Measurements from ENCODE around the gene LY6G6C. TPM values are rescaled to one million over a fixed set of nuclear protein-coding genes. Genes with fewer than 3 reads are reported as not detected.

LY6G6C gene
- total and polyA plus RNA-seq, 2 of the 4 experiments (the other 2 are of a cell fraction): not detected

- no peak overlapping the region for H3K9ac ChIP-seq (ENCODE audit: low read depth, low read length)
- no peak overlapping the region for H4K8ac ChIP-seq (ENCODE audit: low read depth in 2 of 2, low read length in 2 of 2)
- ATAC-seq (ENCODE audit: low read depth) (no peak), DNase-seq (no peak)
- H3K56ac ChIP-seq (ENCODE audit: extremely low read depth, insufficient read depth, low read length): no peak overlapping the region
- H2AFZ ChIP-seq (replicated peaks; ENCODE audit: low read length, poor library complexity): no peak overlapping the region
- H3K4me2 ChIP-seq (ENCODE audit: low read depth, low read length): no peak overlapping the region
- TF ChIP-seq RFX5 (IDR thresholded peaks at IDR 0.05; ENCODE audit: low read depth, low read length) (no peak), NFE2L2 (IDR thresholded peaks at IDR 0.05; ENCODE audit: low read depth, low read length) (no peak)
- H3K36me3 ChIP-seq (ENCODE audit: control insufficient read depth, insufficient read depth, low read length): peaks cover 20% of the 10 kb centered on the region
- no peak overlapping the region for H2AK5ac ChIP-seq (ENCODE audit: low read depth, low read length)
- 98% methylated on average over 7 of the region's 25 CpGs; no CpG with 5 or more reads in 1 of the 2 experiments for WGBS, 2 experiments (ENCODE audit: extremely low coverage in 2 of 2, insufficient read length in 1 of 2)
- H3K4ac ChIP-seq (ENCODE audit: low read depth, low read length): no peak overlapping the region
- peaks cover 0 to 18% of the 10 kb centered on the region in 2 experiments; a peak in 2 of 4 replicates for H3K79me1 ChIP-seq (ENCODE audit: low read depth in 1 of 2, low read length in 2 of 2)
- peaks cover 3% of the 10 kb centered on the region for H3K4me1 ChIP-seq (ENCODE audit: control insufficient read depth, insufficient read depth, low read length)
- H2BK20ac ChIP-seq (ENCODE audit: low read depth, low read length): no peak overlapping the region
- H3K4me3 ChIP-seq (ENCODE audit: insufficient read depth, low read depth, low read length): no peak overlapping the region
- H4K20me1 ChIP-seq (ENCODE audit: insufficient read depth, low read length): peaks cover 2% of the 10 kb centered on the region; the same call in 1 of the 2 replicates
- BruUV-seq (replicated peaks): no TSS peak
- no peak overlapping the region for H2BK15ac ChIP-seq (ENCODE audit: low read depth, low read length)
- H3K23ac ChIP-seq (ENCODE audit: low read depth, low read length): no peak overlapping the region
- H3K14ac ChIP-seq (replicated peaks; ENCODE audit: low read depth, low read length): no peak overlapping the region
- H2AK9ac ChIP-seq (replicated peaks; ENCODE audit: low read depth, low read length, poor library complexity): peak overlapping the region; percentile 1
- no peak overlapping the region for H4K5ac ChIP-seq (ENCODE audit: low read depth, low read length)
- ChIA-PET POLR2A (ENCODE audit: unreplicated experiment) (interaction anchor here (0.6 kb wide), 1 partner anchor 10 kb away, joined by 3 read pairs; no protein-coding TSS in a partner anchor), CTCF (no interaction called here)
- intact Hi-C loops (cut with micrococcal nuclease) (no loop called here), dilution Hi-C loops (cut with HindIII; ENCODE audit: low sequenced_read_pairs, unreplicated experiment) (no loop called here), in situ Hi-C loops (cut with MboI; ENCODE audit: low sequenced_read_pairs) (no loop called here)
- peaks cover 4% of the 10 kb centered on the region; the same call in 1 of the 2 replicates for H3K9me1 ChIP-seq (ENCODE audit: insufficient read depth, low read length)
- H2BK5ac ChIP-seq (ENCODE audit: low read depth, low read length, poor library complexity, severe bottlenecking): no peak overlapping the region
- no peak overlapping the region for H3K18ac ChIP-seq (ENCODE audit: low read depth, low read length)
- H3K27me3 ChIP-seq (ENCODE audit: control insufficient read depth, insufficient read depth, low read length): no peaks in the 10 kb centered on the region; the same call in 1 of the 2 replicates
- H3K9me3 ChIP-seq (ENCODE audit: control insufficient read depth, insufficient read depth, low read length): no peaks in the 10 kb centered on the region
- no peak overlapping the region for H2BK120ac ChIP-seq (ENCODE audit: low read depth, low read length)
- H3K27ac ChIP-seq (ENCODE audit: insufficient read depth, low read length): no peak overlapping the region
- no peak overlapping the region for H4K91ac ChIP-seq (ENCODE audit: insufficient read depth, low read depth, low read length)
Measured at GRCh38 chr6:31723980-31724691, 2.6 kb upstream of the LY6G6C start.
